Ammon's horn (tissue), 1 donor: Measurements from ENCODE around the gene DNAH1.
A peak's percentile ranks its signal among the peaks of the same experiment; 100 is the strongest.
"Not testable (repeated sequence)": the region's sequence is repeated elsewhere in the genome, so short reads cannot be mapped to it uniquely, and the experiment has no call there.

Source experiments
- DNase-seq: peaks from one replicate; pipeline ENCODE4 v3.0.0-alpha.2; 2016; ENCODE audit warnings: low spot score

DNAH1 gene

GRCh38 chr3:52333869-52334557 lies 17.9 kb downstream of the DNAH1 start:
- no peak for DNase-seq

GRCh38 chr3:52338131-52338530 lies 22.0 kb downstream of the DNAH1 start:
- not testable (repeated sequence) for DNase-seq

DNA sequence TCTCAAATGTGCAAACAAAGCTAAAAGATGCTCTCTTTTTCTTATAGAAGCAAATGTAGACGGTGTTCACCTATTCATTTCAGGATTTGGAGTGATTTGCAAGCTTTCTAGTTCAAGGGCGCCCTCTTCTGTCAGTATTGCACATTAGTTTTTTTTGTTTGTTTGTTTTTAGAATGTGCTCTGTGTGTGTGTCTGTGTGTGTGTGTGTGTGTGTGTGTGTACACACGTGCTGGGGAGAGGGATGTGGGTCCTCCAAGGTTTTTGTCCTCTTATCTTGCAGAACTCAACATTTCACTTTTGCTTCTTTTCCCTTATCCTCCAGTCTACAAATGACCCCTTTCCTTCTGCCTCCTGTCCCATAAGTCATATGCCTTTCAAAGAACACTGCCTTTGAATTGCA lies 23.5 kb downstream of the DNAH1 start:
- peak; percentile 74 for DNase-seq

GRCh38 chr3:52341123-52341522 lies 25.0 kb downstream of the DNAH1 start:
- DNase-seq, result no peak

GRCh38 chr3:52343946-52344600 lies 28.0 kb downstream of the DNAH1 start:
- no peak for DNase-seq

- DNase-seq, result no peak
Measured at GRCh38 chr3:52345521-52346109, 29.5 kb downstream of the DNAH1 start.

DNA sequence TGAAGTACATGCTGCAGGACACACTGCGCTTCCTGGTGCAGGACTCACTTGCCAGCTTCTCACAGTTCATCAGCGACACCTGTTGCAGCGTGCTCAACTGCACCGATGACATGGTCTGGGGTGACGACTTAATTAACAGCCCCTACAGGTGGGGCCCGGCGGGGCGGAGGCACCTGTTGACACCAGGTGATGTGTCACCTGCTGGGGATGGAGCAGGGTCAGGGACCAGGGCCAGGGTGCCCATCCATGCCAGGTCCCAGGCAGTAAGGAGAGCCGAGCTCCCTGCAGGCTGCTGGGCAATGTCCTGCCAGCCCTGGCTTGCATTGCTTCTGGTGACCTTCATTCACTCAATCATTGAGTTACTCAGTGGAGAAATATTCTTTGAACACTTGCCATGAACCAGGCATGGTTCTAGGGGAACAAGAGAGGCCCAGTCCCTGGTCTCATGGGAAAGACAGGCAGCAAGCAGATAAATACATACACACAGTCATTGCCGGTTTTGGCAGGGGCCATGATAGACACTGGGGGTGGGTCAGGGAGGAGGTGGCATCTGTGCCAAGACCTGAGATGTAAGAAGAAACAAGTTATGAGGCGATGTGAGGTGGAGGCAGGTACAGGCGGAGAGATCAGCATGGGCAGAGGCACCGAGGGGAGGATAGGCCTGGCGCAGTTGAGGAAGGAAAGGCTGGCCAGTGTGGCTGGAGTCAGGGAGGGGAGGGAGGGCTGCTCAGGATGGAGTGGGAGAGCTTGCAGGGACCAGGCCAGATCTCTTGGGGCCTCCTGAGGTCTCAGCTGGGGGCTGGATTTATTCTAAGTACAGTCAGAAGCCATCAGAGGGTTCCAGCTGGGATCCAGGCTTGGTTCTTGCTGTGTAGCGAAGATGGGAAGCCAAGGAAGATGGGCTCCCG lies 30.8 kb downstream of the DNAH1 start:
- DNase-seq, result no peak

DNA sequence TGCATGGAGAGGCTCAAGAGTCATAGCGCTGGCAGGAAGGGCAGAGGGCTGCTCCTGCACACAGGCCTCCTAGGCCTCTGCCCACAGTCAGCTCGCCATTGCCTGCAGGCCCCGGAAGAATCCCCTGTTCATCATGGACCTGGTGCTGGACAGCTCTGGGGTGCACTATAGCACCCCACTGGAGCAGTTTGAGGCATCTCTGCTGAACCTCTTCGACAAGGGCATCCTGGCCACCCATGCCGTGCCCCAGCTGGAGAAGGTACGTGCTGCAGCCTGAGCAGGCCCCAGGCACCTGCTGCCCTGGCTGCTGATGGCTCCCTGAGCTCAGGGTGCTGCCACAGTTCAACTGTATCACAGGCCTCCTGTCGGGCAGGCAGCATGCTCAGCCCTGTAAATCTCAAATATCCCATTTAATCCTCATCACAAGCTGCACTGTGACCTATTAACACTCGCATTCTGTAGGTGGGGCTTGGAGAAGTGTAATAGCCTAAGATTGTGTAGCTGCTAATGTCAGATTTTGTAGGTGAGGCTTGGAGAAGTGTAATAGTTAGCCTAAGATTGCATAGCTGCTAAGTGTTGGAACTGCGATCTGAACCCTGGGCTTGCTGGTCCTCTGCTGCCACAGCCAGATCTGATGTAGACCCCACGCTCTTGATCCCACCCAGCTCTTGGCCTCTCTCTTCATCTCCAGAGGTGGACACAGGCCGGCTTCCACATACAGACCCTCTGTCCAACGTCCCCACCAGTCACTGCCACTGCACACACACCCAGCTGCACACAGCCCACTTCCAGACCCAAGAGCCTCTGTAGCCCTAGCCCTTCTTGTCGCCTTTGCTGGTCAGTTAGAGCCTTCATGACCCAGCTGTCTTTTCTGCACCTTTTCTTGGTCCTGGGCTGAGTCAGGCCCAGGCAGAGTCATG lies 31.9 kb downstream of the DNAH1 start:
- no peak for DNase-seq

DNA sequence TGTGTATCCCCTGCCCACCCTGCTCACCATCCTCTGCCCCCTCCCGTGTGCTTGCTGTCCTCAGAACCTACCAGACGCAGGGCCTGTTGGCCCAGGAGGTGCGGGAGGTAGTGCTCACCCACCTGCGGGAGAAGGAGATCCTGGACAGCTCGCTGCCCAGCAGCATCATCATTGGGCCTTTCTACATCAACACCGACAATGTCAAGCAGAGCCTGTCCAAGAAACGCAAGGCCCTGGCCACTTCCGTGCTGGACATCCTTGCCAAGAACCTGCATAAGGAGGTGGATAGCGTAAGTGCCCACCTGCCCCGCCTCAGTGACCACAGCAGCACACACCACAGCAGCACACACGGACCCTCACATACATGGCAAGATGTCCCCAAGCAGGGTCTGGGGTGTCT lies 33.0 kb downstream of the DNAH1 start:
- DNase-seq, result no peak

DNA sequence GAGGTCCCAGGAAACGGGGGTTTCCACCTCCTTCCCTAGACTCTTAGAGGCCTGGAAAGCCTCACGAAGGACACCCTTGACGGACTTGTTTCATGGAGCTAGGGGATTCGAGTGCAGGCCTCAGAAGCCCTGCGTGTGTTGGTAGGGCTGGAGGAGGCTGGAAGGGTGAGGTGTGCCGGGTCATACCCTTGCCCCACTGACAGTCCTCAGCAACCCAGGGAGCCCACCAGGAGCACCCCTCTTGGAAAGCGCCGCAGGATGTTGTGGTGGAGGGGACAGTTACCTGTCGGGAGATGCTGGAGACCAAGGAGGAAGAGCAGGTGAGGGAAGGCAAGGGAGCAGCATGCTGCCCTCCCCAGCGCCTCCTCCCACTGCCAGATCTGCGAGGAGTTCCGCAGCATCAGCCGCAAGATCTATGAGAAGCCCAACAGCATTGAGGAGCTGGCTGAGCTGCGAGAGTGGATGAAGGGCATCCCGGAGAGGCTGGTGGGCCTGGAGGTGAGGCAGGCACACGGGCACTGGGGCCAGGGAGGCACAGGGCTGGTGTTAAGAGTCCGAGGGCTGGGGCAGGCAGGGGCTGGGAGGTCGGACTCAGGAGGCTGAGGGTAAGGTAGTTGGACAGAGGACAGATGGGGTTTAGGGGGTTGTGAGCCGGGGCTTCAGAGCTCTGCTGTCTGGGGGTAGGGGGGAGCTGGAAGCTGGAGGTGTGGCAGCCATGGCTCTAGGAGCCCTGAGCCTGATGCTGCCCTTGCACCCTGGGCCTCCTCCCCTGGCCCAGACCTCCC lies 33.7 kb downstream of the DNAH1 start:
- DNase-seq, result no peak

GRCh38 chr3:52350416-52350815 lies 34.3 kb downstream of the DNAH1 start:
- no peak for DNase-seq

DNA sequence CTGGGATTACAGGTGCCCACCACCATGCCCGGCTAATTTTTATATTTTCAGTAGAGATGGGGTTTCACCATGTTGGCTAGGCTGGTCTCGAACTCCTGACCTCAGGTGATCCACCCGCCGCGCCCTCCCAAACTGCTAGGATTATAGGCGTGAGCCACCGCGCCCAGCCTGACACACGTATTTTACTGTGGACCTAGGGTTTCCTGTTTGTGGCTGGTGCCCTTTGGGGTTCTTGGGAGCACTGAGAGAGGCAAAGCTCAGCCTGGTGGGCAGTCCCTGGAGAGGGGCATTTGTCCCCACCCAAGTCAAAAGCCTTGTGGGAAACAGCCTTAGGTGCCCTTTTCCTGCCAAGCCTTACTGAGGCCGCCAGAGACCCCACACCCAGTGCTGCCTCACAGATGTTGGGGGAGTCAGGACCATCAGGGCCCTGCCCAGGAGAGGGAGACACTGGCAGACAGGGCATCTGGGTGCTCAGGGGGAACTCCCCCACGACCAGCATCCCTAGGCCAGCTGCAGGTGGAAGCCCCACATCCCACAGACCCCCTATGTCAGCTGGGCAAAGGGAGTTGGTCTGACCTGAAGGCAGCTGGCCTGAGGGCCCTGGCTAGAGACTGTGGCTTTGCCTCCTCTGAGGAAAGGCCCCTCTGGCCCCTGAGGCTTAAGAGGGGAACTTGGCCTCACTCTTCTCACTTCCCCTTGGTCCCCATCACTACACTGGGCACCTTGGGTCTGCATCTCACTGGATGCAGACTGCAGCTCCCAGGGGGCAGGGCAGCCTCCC lies 35.1 kb downstream of the DNAH1 start:
- DNase-seq, result no peak

GRCh38 chr3:52351762-52352368 lies 35.7 kb downstream of the DNAH1 start:
- DNase-seq, result no peak

- DNase-seq, result no peak
Measured at GRCh38 chr3:52352566-52352965, 36.4 kb downstream of the DNAH1 start.

DNA sequence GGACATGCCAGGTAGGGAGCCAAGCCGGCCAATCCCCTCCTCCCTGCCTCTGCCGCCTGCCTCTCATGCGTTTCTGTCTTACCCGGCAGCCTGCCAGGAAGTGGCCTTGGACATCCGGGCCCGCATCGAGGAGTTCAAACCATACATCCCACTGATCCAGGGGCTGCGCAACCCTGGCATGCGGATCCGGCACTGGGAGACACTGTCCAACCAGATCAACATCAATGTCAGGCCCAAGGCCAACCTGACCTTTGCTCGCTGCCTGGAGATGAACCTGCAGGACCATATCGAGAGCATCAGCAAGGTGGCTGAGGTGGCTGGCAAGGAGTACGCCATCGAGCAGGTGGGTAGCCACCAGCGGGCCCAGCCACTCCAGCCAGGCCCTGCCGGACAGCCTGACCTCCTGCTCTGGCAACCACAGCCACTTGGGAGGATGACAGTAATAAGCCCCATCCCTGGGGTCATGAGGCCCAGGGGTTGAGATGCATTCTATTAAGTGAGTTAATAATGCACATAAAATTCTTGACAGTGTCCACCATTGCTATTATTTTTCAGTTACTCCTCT lies 37.3 kb downstream of the DNAH1 start:
- DNase-seq, result no peak

DNA sequence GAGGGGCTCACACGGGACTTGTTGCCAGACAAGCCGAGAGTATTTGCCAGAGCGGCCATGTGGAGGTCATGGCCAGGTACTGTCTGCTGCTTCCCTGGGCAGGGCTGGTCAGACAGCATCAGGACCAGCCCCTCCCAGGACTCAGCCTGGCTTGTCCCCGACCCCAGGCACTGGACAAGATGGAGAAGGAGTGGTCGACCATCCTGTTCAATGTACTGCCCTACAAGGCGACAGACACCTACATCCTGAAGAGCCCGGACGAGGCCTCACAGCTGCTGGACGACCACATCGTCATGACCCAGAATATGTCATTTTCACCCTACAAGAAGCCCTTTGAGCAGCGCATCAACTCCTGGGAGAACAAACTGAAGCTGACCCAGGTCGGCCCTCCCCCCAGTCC lies 38.6 kb downstream of the DNAH1 start:
- no peak for DNase-seq

DNA sequence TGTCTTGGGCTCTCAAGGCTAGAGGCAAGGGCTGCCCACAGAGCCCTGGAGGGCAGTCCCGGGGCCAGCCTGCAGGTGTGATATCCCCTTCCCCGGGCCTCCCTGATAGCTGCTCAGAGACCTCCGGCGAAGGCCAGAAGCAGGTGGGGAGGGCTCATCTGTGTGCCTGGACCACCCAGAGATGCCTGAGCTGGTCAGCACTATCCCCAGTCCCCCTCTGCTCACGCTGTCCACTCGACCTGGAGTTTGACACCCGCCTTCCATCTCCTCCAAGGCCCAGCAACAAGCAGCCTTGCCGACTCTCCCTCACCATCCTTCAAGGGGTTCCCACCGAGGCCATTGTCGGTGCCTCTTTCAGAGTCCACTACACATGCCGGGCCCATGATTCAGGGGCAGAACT lies 39.4 kb downstream of the DNAH1 start:
- no peak for DNase-seq

- DNase-seq, result no peak
Measured at GRCh38 chr3:52356126-52356525, 40.0 kb downstream of the DNAH1 start.
